Stimulated activated naive CD4-positive, alpha-beta T cell treated with Interleukin-2 at 50 U/mL for 16 hours (primary cell): Measurements from ENCODE around the gene SRGAP3.
A peak's percentile ranks its signal among the peaks of the same experiment; 100 is the strongest.
"Not testable (repeated sequence)": the region's sequence is repeated elsewhere in the genome, so short reads cannot be mapped to it uniquely, and the experiment has no call there.

Experiments
- DNase-seq: peaks from one replicate; lab custom pipeline; 2025; lab: John Stamatoyannopoulos, UW

Gene SRGAP3

GRCh38 chr3:9249273-9250192 lies at the start of gene SRGAP3:
TSS of gene SRGAP3 (minus strand) at chr3:9249646. CDS start at chr3:9248951, 695 bp downstream.
- peak; percentile 68 for DNase-seq

- no peak for DNase-seq
Observed at GRCh38 chr3:9298236-9298635, 48.8 kb upstream of the SRGAP3 start.

DNA sequence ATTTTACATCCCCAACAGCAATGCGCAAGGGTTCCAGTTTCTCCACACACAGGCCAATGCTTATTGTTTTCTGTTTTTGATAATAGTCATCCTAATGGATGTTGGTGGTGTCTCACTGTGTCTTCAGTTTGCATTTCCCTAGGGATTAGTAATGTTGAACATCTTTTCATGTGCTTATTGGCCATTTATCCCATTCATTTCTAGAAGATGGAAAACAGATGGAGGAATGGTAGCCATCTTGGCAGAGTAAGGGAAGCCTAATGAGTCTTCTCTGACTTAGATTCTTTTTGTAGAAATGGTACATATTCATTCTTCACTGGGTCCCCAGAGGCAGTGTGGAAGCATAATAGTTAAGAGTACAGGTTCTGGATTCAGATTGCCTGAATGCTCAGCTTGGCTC lies 46.8 kb upstream of the SRGAP3 start:
- DNase-seq, result no peak

GRCh38 chr3:9295007-9295406 lies 45.6 kb upstream of the SRGAP3 start:
- no peak for DNase-seq

GRCh38 chr3:9293953-9294352 lies 44.5 kb upstream of the SRGAP3 start:
- DNase-seq, result not testable (repeated sequence)

- DNase-seq, result no peak
Observed at GRCh38 chr3:9293076-9293475, 43.6 kb upstream of the SRGAP3 start.

DNA sequence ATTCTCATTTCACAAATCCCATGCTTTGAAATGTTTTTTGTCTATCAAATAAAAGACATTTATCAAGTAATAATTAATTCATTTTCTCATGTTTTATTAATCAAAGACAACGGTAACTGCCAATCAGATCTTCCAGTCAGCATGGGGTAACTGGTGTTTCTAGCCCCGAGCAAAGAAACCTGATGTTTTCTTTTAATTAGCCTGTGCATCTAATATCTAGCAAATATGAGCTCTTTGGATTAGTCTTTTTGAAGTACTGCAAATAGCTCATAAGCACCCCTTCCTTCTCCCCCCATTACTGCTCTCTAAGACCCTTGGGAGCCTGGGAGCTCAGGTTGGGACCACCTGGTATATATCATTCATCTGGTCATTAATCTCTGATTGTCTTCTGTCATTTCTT lies 43.1 kb upstream of the SRGAP3 start:
- DNase-seq, result no peak

DNA sequence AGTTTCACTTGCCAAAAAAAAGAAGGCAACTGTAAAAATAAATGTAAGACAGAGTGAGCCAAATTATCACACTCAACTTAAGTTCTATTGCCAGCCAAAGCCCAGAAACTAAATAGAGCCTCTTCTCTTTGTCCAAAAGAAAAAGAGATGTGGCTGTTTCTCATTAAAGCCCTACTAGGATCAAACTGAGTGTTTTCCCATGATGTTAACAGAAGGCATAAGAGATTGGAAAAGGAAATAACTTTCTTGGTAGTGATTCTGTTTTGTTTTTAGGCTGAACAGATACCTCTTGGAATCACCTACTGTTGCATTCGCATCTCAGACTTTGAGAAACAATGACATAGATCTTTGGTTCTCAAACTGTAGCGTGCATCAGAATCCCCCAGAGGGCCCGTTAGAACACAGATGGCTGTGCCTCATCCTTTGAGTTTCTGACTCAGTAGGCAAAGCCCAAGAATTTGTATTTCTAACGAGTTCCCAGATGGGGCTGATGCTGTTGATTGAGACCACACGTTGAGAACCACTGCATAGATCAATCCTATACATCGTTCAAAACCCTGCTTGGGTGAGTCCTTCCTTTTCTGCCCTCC lies 42.5 kb upstream of the SRGAP3 start:
- DNase-seq, result no peak

DNA sequence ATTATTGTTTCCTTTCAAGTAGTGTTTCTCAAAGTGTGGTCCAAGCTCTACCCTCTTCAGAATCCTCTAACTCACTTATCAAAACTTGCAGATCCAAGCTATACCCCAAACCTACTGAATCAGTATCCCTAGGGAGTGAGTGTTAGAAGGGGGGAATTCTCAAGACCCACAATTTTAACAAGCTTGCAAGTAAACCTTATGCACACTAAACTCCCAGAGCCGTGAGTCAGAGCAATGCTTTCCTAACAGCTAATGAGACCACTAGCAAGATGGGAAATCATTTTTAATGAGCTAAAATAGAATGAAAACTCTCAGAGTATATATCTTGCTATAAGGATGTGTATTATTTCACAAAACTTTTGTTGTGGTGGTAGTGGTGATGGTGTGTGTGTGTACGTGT lies 41.1 kb upstream of the SRGAP3 start:
- DNase-seq, result no peak

DNA sequence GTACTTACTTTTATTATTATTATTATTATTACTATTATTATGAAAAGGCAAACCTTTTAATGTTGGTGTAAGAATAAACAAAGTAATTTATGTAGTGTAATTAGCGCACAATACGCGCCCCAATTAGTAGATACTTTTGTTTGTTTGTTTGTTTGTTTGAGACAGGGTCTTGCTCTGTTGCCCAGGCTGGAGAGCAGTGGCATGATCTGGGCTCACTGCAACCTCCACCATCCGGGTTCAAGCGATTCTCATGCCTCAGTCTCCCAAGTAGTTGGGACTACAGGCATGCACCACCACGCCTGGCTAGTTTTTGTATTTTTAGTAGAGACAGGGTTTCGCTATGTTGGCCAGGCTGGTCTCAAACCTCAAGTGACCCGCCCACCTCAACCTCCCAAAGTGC lies 32.1 kb upstream of the SRGAP3 start:
- not testable (repeated sequence) for DNase-seq

GRCh38 chr3:9280451-9281219 lies 31.2 kb upstream of the SRGAP3 start:
- DNase-seq, result no peak

DNA sequence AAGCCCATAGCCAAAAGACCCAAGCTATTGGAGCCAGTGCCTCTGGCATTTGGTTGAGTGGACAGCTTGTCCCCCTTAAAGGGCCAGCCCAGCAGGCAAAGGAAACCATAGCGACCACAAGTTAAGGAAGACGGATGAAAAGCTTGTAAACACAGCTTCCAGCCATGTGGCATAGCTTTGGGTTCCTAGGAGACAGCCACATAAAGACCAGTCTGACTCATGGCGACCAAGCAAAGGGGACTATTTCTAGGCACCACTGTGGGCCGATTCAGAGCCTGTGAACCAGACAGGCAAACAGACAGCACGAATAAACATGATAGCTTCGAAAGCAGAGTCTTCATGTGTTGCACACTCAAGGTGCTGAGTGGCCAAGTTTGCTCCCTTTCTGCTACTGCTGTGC lies 30.5 kb upstream of the SRGAP3 start:
- DNase-seq, result no peak

GRCh38 chr3:9278498-9278897 lies 29.1 kb upstream of the SRGAP3 start:
- no peak for DNase-seq

DNA sequence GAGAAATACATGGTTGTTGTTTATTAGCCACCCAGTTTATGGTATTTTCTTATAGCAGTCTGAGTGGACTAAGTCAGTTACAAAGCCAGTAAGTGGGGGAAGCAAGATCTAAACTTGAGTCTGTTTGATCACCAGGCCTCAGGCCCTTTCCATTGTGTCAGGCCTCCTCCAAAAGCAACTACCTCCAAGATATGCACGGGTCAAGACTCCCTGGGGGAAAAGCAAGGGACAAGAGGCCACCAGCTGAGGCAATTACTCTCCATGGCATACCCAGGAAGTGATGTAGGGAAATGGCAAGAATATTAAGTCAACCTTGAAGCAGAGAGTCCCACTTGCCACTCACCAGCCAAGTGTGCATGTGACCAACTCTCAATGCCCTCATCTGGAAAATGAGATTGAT lies 28.6 kb upstream of the SRGAP3 start:
- no peak for DNase-seq

GRCh38 chr3:9276761-9277370 lies 27.4 kb upstream of the SRGAP3 start:
- no peak for DNase-seq

GRCh38 chr3:9271903-9272302 lies 22.5 kb upstream of the SRGAP3 start:
- no peak for DNase-seq

DNA sequence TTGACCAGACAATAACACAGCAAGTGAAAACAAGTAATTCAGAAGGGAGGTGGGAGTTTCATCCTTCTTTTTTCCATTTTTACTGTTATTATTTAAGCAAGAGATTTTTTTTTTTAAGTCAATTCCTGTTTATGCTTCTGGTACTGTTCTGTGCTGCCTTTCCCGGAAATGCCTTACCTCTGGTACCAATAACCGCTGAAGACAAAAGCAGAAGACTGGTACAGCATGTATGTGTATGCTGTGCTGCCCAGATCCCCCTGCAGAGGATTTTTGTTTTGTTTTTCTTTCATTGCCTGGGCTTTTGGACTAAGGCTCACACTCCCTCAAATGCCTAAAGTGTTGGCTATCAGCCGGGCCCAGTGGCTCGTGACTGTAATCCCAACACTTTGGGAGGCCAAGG lies 21.3 kb upstream of the SRGAP3 start:
- DNase-seq, result no peak

DNA sequence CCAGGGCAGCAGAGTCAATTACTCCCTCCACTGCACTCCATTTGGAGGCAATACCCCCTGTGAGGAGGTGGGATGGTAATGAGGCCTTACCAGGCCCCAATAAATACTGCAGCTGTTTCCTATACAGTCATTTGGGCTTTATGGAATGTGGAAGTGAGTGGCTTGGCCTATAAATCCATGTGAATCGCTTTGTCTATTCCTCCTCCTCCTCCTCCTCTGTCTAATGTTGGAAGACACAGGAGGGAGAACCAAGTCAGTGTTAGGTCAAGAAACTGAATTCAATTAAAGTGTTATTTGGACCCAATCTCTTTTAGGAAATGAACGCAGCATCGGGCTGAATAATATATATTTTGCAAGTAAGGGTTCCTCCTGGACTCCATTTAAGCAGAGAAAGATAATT lies 17.3 kb upstream of the SRGAP3 start:
- no peak for DNase-seq

GRCh38 chr3:9260305-9260704 lies 10.9 kb upstream of the SRGAP3 start:
- no peak for DNase-seq

DNA sequence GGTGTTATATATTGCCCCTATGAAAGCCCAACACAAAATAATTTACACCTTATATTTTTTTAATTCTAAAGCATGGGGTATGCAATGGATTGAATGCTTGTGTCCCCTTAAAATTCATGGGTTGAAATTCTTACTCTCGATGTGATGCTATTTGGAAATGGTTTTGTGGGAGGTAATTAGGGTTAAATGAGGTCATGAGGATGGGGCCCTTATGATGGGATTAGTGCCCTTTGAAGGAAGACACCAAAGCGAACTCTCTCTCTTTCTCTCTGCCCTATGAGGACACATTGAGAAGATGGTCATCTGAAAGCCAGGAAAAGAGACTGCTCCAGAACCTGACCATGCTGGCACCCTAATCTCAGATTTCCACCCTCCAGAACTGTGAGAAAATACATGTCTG lies 7.6 kb upstream of the SRGAP3 start:
- no peak for DNase-seq

GRCh38 chr3:9255976-9256375 lies 6.5 kb upstream of the SRGAP3 start:
- no peak for DNase-seq

DNA sequence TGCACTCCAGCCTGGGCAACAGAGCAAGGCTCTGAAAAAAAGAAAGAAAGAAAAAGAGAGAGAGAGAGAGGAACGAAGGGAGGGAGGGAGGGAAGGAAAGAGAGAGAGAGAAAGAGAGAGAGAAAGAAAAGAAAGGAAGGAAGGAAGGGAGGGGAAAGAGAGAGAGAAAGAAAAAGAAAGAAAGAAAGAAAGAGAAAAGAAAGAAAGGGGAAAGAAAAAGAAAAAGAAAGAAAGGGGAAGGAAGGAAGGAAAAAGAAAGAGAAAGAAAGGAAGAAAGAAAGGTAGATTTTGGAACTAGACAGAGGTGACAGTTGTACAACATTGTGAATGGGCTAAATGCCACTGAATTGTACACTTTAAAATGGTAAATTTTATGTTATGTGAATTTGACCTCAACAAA lies 5.3 kb upstream of the SRGAP3 start:
- DNase-seq, result no peak
